OCI-LY1 (cell line): ENCODE data around the gene EVA1C.

ENCODE experiments used
- H2AFZ ChIP-seq: fragments of 200-600 bp; sonication (generic), shearing (Covaris generic); 2 replicates; pipeline ENCODE4 v1.6.0; 2014; ENCODE audit warnings: antibody characterized with exemption, mild to moderate bottlenecking, low read length
- H3F3A ChIP-seq: fragments of 200-600 bp; sonication (generic), shearing (Covaris generic); 2 replicates; pipeline ENCODE4 v1.6.0; 2014; ENCODE audit warnings: mild to moderate bottlenecking, antibody characterized with exemption, low read length, moderate library complexity; ENCODE audit not compliant: insufficient read depth
- H3K27ac ChIP-seq: fragments of 200-600 bp; sonication (generic); 2 replicates; pipeline ENCODE4 v1.5.1; 2014; ENCODE audit warnings: low read length, mixed run types, mild to moderate bottlenecking, low read depth; ENCODE audit not compliant: poor library complexity, severe bottlenecking
- H3K27me3 ChIP-seq: fragments of 200-600 bp; sonication (generic); 2 replicates; pipeline ENCODE4 v1.6.0; 2014; ENCODE audit warnings: antibody characterized with exemption, mild to moderate bottlenecking, low read length, moderate library complexity; ENCODE audit not compliant: insufficient read depth
- H3K36me3 ChIP-seq: fragments of 200-600 bp; sonication (generic); 2 replicates; pipeline ENCODE4 v1.6.1; 2014; ENCODE audit warnings: mild to moderate bottlenecking, antibody characterized with exemption, low read length, moderate library complexity, mixed read lengths; ENCODE audit not compliant: insufficient read depth
- H3K4me1 ChIP-seq: fragments of 200-600 bp; sonication (generic); 2 replicates; pipeline ENCODE4 v1.5.1; 2014; ENCODE audit warnings: mild to moderate bottlenecking, low read length, moderate library complexity; ENCODE audit not compliant: insufficient read depth, severe bottlenecking
- H3K4me2 ChIP-seq: fragments of 200-600 bp; sonication (generic), shearing (Covaris generic); 2 replicates; pipeline ENCODE4 v1.6.1; 2014; ENCODE audit warnings: low read length
- H3K4me3 ChIP-seq: fragments of 200-600 bp; sonication (generic); 2 replicates; pipeline ENCODE4 v1.5.1; 2014; ENCODE audit warnings: low read length, low read depth, mild to moderate bottlenecking, mixed read lengths; ENCODE audit not compliant: poor library complexity, severe bottlenecking
- H3K79me2 ChIP-seq: fragments of 200-600 bp; shearing (Covaris generic); 2 replicates; pipeline ENCODE4 v1.6.1; 2016; ENCODE audit warnings: mixed run types, low read length, mixed read lengths; ENCODE audit not compliant: insufficient read depth
- H3K9ac ChIP-seq: fragments of 200-600 bp; sonication (generic), shearing (Covaris generic); 2 replicates; pipeline ENCODE4 v1.6.1; 2014; ENCODE audit warnings: mild to moderate bottlenecking, low read length, mixed read lengths
- H3K9me2 ChIP-seq: fragments of 200-600 bp; sonication (generic), shearing (Covaris generic); 2 replicates; pipeline ENCODE4 v1.6.1; 2014; ENCODE audit warnings: low read depth, mild to moderate bottlenecking, low read length, mixed read lengths
- H3K9me3 ChIP-seq: fragments of 200-600 bp; shearing (Covaris generic); 2 replicates; pipeline ENCODE4 v1.6.1; 2014; ENCODE audit warnings: low read length, mixed read lengths
- H4K20me1 ChIP-seq: fragments of 200-600 bp; sonication (generic), shearing (Covaris generic); 2 replicates; pipeline ENCODE4 v1.6.0; 2016; ENCODE audit warnings: mild to moderate bottlenecking, low read length; ENCODE audit not compliant: insufficient read depth
- EZH2 ChIP-seq: fragments of 200-600 bp; sonication (generic), shearing (Covaris generic); IDR thresholded peaks from 2 replicates; pipeline ENCODE4 v1.8.0; 2017; ENCODE audit warnings: borderline replicate concordance, mixed run types, mild to moderate bottlenecking, antibody characterized with exemption, low read length, moderate library complexity, mixed read lengths
- TF ChIP-seq, protein P1 (sequence below): fragments of 200-600 bp; sonication (generic), shearing (Covaris generic); IDR thresholded peaks from 2 replicates; pipeline ENCODE4 v1.5.1; 2017; ENCODE audit warnings: mild to moderate bottlenecking, antibody characterized with exemption, low read length, moderate library complexity, mixed read lengths

Gene EVA1C

DNA sequence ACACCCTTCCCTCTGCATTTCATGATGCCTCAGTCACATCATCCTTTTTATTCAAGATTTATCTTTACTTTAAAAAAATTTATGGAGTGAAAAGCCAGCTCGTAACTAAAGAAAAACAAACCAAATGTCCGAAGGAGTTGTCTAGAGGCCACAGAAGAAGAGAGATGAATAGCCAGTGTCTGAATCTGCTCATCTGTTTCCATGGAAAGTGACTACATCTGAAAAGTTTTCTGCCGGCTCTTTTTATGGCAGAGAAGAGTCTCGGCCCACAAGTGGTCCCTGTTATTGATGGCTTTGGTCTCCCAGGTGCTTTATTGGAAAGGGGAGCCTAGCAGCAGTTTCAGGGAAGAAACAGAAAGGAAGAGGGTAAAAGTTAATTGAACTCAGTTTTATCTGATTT, 5.6 kb downstream of the EVA1C start:
- H3K9me2 ChIP-seq: no peaks in the 10 kb centered on the region
- H4K20me1 ChIP-seq: no peaks in the 10 kb centered on the region
- TF ChIP-seq, protein P1, sequence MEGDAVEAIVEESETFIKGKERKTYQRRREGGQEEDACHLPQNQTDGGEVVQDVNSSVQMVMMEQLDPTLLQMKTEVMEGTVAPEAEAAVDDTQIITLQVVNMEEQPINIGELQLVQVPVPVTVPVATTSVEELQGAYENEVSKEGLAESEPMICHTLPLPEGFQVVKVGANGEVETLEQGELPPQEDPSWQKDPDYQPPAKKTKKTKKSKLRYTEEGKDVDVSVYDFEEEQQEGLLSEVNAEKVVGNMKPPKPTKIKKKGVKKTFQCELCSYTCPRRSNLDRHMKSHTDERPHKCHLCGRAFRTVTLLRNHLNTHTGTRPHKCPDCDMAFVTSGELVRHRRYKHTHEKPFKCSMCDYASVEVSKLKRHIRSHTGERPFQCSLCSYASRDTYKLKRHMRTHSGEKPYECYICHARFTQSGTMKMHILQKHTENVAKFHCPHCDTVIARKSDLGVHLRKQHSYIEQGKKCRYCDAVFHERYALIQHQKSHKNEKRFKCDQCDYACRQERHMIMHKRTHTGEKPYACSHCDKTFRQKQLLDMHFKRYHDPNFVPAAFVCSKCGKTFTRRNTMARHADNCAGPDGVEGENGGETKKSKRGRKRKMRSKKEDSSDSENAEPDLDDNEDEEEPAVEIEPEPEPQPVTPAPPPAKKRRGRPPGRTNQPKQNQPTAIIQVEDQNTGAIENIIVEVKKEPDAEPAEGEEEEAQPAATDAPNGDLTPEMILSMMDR: no peak
- TF ChIP-seq EZH2: no peak
- peaks cover 3% of the 10 kb centered on the region; the same call in 1 of the 2 replicates for H3K9me3 ChIP-seq
- no peak overlapping the region for H2AFZ ChIP-seq
- no peaks in the 10 kb centered on the region for H3K36me3 ChIP-seq
- no peak overlapping the region for H3K4me2 ChIP-seq
- no peaks in the 10 kb centered on the region for H3F3A ChIP-seq
- no peaks in the 10 kb centered on the region for H3K27me3 ChIP-seq
- H3K4me3 ChIP-seq: no peak overlapping the region
- no peaks in the 10 kb centered on the region for H3K4me1 ChIP-seq
- no peak overlapping the region for H3K9ac ChIP-seq
- H3K79me2 ChIP-seq: no peaks in the 10 kb centered on the region
- H3K27ac ChIP-seq: no peak overlapping the region

DNA sequence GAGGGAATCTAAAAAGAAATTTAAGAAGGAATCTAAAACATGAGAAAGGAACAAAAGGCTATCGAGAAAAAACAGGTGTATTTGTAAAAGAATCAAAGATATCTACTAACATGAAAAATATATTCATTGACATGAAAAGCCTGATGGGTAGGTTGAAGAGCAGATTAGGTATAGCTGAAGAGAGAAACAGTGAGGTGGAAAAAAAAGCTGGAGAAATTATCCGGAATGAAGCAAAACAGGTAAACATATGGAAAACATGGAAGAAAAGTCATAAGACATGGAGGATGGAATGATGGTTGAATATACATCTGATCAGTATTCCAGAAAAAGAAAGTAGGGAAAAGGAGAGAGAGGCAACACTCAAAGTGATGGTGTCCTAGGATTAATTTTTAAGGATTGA, 9.6 kb downstream of the EVA1C start:
- Histone ChIP-seq H3K79me2 (no peaks in the 10 kb centered on the region), H3K9me2 (no peaks in the 10 kb centered on the region)

DNA sequence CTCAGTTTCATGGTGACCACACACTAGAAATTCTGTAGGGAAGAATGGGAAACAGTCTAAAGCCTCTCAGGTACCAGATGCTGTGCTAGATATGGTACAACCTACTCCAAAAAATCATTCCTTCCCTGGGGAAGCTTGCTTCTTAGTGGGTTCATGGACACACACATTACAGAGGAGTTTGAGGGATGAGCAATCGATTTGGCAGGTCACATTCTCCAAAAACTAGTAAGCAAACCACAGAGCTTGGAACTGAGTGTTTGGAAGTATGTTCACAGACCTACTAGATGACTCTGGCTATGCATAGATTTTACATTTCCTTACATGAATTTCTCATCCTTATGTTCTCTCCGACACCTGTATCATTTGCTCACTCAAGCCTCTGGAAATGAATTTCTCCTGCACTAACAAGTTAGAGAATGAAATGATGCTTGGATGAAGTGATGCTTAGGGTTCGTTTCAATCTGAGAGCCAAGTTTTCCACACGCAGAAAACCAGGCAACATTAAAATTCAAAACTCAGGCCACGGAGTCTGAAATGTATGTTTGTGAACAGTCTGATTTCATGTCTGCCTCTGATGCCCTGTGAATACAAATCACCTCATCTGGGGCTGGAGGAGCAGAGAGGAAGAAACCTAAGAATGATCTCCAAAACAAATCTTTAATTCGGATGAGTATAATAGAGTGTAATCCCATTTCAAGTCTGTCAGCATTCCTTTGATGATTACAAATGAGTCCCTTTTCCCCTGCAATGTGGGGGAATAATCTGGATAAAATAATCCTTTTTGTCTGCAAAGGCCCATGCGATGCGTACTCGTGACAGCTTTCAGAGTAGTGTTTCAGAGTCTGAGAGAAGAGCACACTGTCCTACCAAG, 11.0 kb downstream of the EVA1C start:
- Histone ChIP-seq H3K4me2 (no peak overlapping the region), H3K9me2 (no peaks in the 10 kb centered on the region), H3K4me1 (no peaks in the 10 kb centered on the region), H2AFZ (no peak overlapping the region), H3K27ac (no peak overlapping the region), H3K9me3 (peaks cover 3% of the 10 kb centered on the region; the same call in 1 of the 2 replicates), H3K27me3 (no peaks in the 10 kb centered on the region), H4K20me1 (no peaks in the 10 kb centered on the region), H3K9ac (no peak overlapping the region), H3K4me3 (no peak overlapping the region), H3K36me3 (no peaks in the 10 kb centered on the region), H3K79me2 (no peaks in the 10 kb centered on the region), H3F3A (no peaks in the 10 kb centered on the region)
- TF ChIP-seq EZH2: no peak
- TF ChIP-seq, protein P1: no peak

More for the DNA sequence above, 9.6 kb downstream of the EVA1C start:
- H3K36me3 ChIP-seq: no peaks in the 10 kb centered on the region
- no peak overlapping the region for H2AFZ ChIP-seq
- H3K4me1 ChIP-seq: no peaks in the 10 kb centered on the region
- H3K9ac ChIP-seq: no peak overlapping the region
- no peak overlapping the region for H3K27ac ChIP-seq
- H3K4me3 ChIP-seq: no peak overlapping the region
- no peaks in the 10 kb centered on the region for H3F3A ChIP-seq
- peaks cover 3% of the 10 kb centered on the region; the same call in 1 of the 2 replicates for H3K9me3 ChIP-seq
- no peak overlapping the region for H3K4me2 ChIP-seq
- no peaks in the 10 kb centered on the region for H4K20me1 ChIP-seq
- TF ChIP-seq, protein P1: no peak
- TF ChIP-seq EZH2: no peak
- H3K27me3 ChIP-seq: no peaks in the 10 kb centered on the region
